Fibroblast of skin of back (primary cell): Measurements from ENCODE around the gene ZCCHC7.

ENCODE experiments used
- DNase-seq: peaks from one replicate; pipeline ENCODE4 v3.0.0-alpha.2; 2013

Gene ZCCHC7

GRCh38 chr9:37341704-37342103, 221.3 kb downstream of the ZCCHC7 start:
- DNase-seq: no peak

GRCh38 chr9:37342493-37342892, 222.1 kb downstream of the ZCCHC7 start:
- no peak for DNase-seq

GRCh38 chr9:37342895-37343294, 222.5 kb downstream of the ZCCHC7 start:
- no peak for DNase-seq

GRCh38 chr9:37343724-37344123, 223.3 kb downstream of the ZCCHC7 start:
- DNase-seq: no peak

GRCh38 chr9:37345038-37345437, 224.7 kb downstream of the ZCCHC7 start:
- no peak for DNase-seq

- no peak for DNase-seq
Measured at GRCh38 chr9:37348917-37349316, 228.5 kb downstream of the ZCCHC7 start.

- peak; percentile 20 for DNase-seq
Measured at GRCh38 chr9:37350486-37351190, 230.3 kb downstream of the ZCCHC7 start.

GRCh38 chr9:37353791-37354190, 233.4 kb downstream of the ZCCHC7 start:
- DNase-seq: no peak

GRCh38 chr9:37362430-37362829, 242.1 kb downstream of the ZCCHC7 start:
- DNase-seq: no peak

- DNase-seq: no peak
Measured at GRCh38 chr9:37363124-37363523, 242.8 kb downstream of the ZCCHC7 start.

GRCh38 chr9:37364136-37364535, 243.8 kb downstream of the ZCCHC7 start:
- no peak for DNase-seq

- no peak for DNase-seq
Measured at GRCh38 chr9:37364751-37365360, 244.5 kb downstream of the ZCCHC7 start.

GRCh38 chr9:37369671-37370070, 249.3 kb downstream of the ZCCHC7 start:
- DNase-seq: no peak

- no peak for DNase-seq
Measured at GRCh38 chr9:37370282-37370681, 249.9 kb downstream of the ZCCHC7 start.

GRCh38 chr9:37370968-37371563, 250.7 kb downstream of the ZCCHC7 start:
- no peak for DNase-seq

GRCh38 chr9:37371565-37372464, 251.4 kb downstream of the ZCCHC7 start:
- DNase-seq: peak; percentile 88

GRCh38 chr9:37372839-37373238, 252.5 kb downstream of the ZCCHC7 start:
- no peak for DNase-seq

- DNase-seq: no peak
Measured at GRCh38 chr9:37373621-37374020, 253.2 kb downstream of the ZCCHC7 start.

GRCh38 chr9:37374892-37375291, 254.5 kb downstream of the ZCCHC7 start:
- no peak for DNase-seq

- no peak for DNase-seq
Measured at GRCh38 chr9:37377688-37378612, 257.6 kb downstream of the ZCCHC7 start.

- no peak for DNase-seq
Measured at GRCh38 chr9:37378613-37379004, 258.2 kb downstream of the ZCCHC7 start.

- DNase-seq: no peak
Measured at GRCh38 chr9:37379835-37380234, 259.5 kb downstream of the ZCCHC7 start.
